Ovary (tissue), 9 donors: ENCODE data around the gene ADGRG1. TPM values are rescaled to one million over a fixed set of nuclear protein-coding genes. Genes with fewer than 3 reads are reported as not detected.

Experiments used
- DNase-seq, 5 donors: peaks; one replicate each; pipeline ENCODE4 v3.0.0-alpha.2; 2019 to 2020
- H3K27ac ChIP-seq, 2 donors: fragments of 200-600 bp; one replicate each; pipeline versions ENCODE4 v1.5.1 to v1.8.0; 2019 to 2022
- H3K27me3 ChIP-seq: fragments of 200-600 bp; one replicate; pipeline ENCODE4 v1.8.0; 2022
- H3K36me3 ChIP-seq: fragments of 200-600 bp; sonication (generic); one replicate; pipeline ENCODE4 v1.5.1; 2019
- H3K4me1 ChIP-seq: one replicate; pipeline ENCODE4 v1.8.1; 2013; ENCODE audit warnings: mild to moderate bottlenecking, moderate library complexity; ENCODE audit not compliant: insufficient read depth
- H3K4me3 ChIP-seq: fragments of 200-600 bp; sonication (generic); one replicate; pipeline ENCODE4 v1.5.1; 2017
- H3K9me3 ChIP-seq, 2 donors: fragments of 200-600 bp in 1 of 2; sonication (generic) in 1 of 2; one replicate each; pipeline versions ENCODE4 v1.5.1 to v1.8.1; 2013 to 2019; ENCODE audit warnings: mild to moderate bottlenecking in 1 of 2, moderate library complexity in 1 of 2
- CTCF ChIP-seq, 3 donors: fragments of 450-650 bp in 2 of 3; fragments of 200-600 bp in 1 of 3; IDR thresholded peaks; one replicate each; pipeline versions ENCODE4 v1.5.1 to v1.8.0; 2016 to 2022; ENCODE audit warnings: antibody characterized with exemption in 3 of 3, mild to moderate bottlenecking in 1 of 3
- EP300 ChIP-seq: sonication (generic); formaldehyde crosslinking; IDR thresholded peaks from one replicate; pipeline ENCODE4 v1.6.1; 2017; ENCODE audit warnings: antibody characterized with exemption
- POLR2A ChIP-seq: fragments of 450-650 bp; IDR thresholded peaks from one replicate; pipeline ENCODE4 v1.6.1; 2017; ENCODE audit warnings: antibody characterized with exemption, mild to moderate bottlenecking, moderate library complexity
- WGBS, 3 donors: extraction: QIAGEN DNeasy Blood & Tissue Kit in 1 of 3; methylation state at CpG; one replicate each; pipeline versions ENCODE4 v1.1.5 to v1.1.7; 2013 to 2017; 5-methylcytosine and 5-hydroxymethylcytosine counted together
- intact Hi-C, 4 donors: fragments of 100-400 bp; cut with DNase I; formaldehyde crosslinking; loops; one replicate each; pipeline versions ENCODE4 v1.11.0 to v1.15.1; 2022 to 2023
- polyA plus RNA-seq, 2 donors: library from polyadenylated mRNA; stranded (reverse); fragments of 200-250 nt in 1 of 2; fragments of 350-450 nt in 1 of 2; fragmentation: Illumina TruSeq in 1 of 2; extraction: RNeasy Lipid Tissue Mini Kit (QIAGEN cat#74804) in 1 of 2; gene quantifications; one replicate each; pipeline ENCODE4 v1.2.3, GENCODE V29; 2013 to 2014
- total RNA-seq, 7 donors: library from RNA; depleted of rRNA in 2 of 7; stranded (reverse); fragments of >200 nt in 2 of 7; fragmentation: NEBNext Ultra II Directional in 3 of 7; extraction: Animal tissue kit (Norgen Biotek cat#: 25700) in 3 of 7; gene quantifications; one replicate each; pipeline versions ENCODE4 v1.1.0 to v1.2.4, GENCODE V29; 2016 to 2023
- donor health status: DM: no; HTN: no; CAD: no; lungs with moderate emphysema.
- donor health status: DM: no; HTN: no; CAD: no.
- donor health status: Bipolar disorder and iron deficiency.
- donor health status: DM: yes; HTN: yes; CAD: no.
- donor health status: DM: no; HTN: no; CAD: no.
- donor health status: DM: yes; HTN: yes; CAD: no.

ADGRG1 gene
- total and polyA plus RNA-seq, 9 donors = 6.2 to 54.0 (median 9.1) TPM

- TF ChIP-seq EP300 (no peak), POLR2A (no peak), CTCF (IDR thresholded peaks at IDR 0.05) (no peak)
- no peaks in the 10 kb centered on the region for H3K36me3 ChIP-seq
- no peak for DNase-seq
- H3K27ac ChIP-seq = no peak overlapping the region
- H3K9me3 ChIP-seq = no peaks in the 10 kb centered on the region
- WGBS, 3 donors = 84 to 91% (median 87%) methylated on average over 13 of the region's 13 CpGs
- no peaks in the 10 kb centered on the region for H3K27me3 ChIP-seq
- no peak overlapping the region for H3K4me3 ChIP-seq
- intact Hi-C loops = no loop called here
- H3K4me1 ChIP-seq = no peaks in the 10 kb centered on the region
Observed at GRCh38 chr16:57657228-57657627, 28.8 kb downstream of the ADGRG1 start.

GRCh38 chr16:57658130-57658877 lies 29.9 kb downstream of the ADGRG1 start:
- 76 to 79% (median 78%) methylated on average over 10 of the region's 10 CpGs for WGBS, 3 donors
- intact Hi-C loops = no loop called here

GRCh38 chr16:57658878-57659674 lies 30.6 kb downstream of the ADGRG1 start:
- TF ChIP-seq CTCF (IDR thresholded peaks at IDR 0.05) = no peak
- TF ChIP-seq POLR2A = no peak
- no peak for TF ChIP-seq EP300
- 65 to 75% (median 73%) methylated on average over 18 to 19 of the region's 19 CpGs for WGBS, 3 donors

More at GRCh38 chr16:57658130-57658877, 29.9 kb downstream of the ADGRG1 start:
- DNase-seq = no peak
- H3K27me3 ChIP-seq = no peaks in the 10 kb centered on the region
- H3K4me3 ChIP-seq = no peak overlapping the region
- no peaks in the 10 kb centered on the region for H3K36me3 ChIP-seq
- H3K4me1 ChIP-seq = no peaks in the 10 kb centered on the region
- H3K9me3 ChIP-seq = no peaks in the 10 kb centered on the region
- no peak for TF ChIP-seq CTCF (IDR thresholded peaks at IDR 0.05)
- no peak for TF ChIP-seq POLR2A
- no peak for TF ChIP-seq EP300
- H3K27ac ChIP-seq = no peak overlapping the region

GRCh38 chr16:57660715-57661463 lies 32.5 kb downstream of the ADGRG1 start:
- Histone ChIP-seq H3K36me3 (no peaks in the 10 kb centered on the region), H3K9me3 (no peaks in the 10 kb centered on the region), H3K4me3 (no peak overlapping the region), H3K4me1 (no peaks in the 10 kb centered on the region), H3K27me3 (no peaks in the 10 kb centered on the region), H3K27ac (no peak overlapping the region)
- no peak for DNase-seq
- intact Hi-C loops = no loop called here
- TF ChIP-seq CTCF (IDR thresholded peaks at IDR 0.05) (no peak), EP300 (no peak), POLR2A (no peak)
- WGBS, 3 donors = 86 to 97% (median 90%) methylated on average over 11 of the region's 11 CpGs

More at GRCh38 chr16:57658878-57659674, 30.6 kb downstream of the ADGRG1 start:
- Histone ChIP-seq H3K36me3 (no peaks in the 10 kb centered on the region), H3K27ac (no peak overlapping the region), H3K4me3 (no peak overlapping the region), H3K9me3 (no peaks in the 10 kb centered on the region), H3K4me1 (no peaks in the 10 kb centered on the region), H3K27me3 (no peaks in the 10 kb centered on the region)
- no peak for DNase-seq
- intact Hi-C loops = no loop called here
